GM23248 (cell line): ENCODE measurements around the gene TTC39A. TPM values are rescaled to one million over a fixed set of nuclear protein-coding genes. Genes with fewer than 3 reads are reported as not detected.

Source experiments
- DNase-seq: peaks from one replicate; pipeline ENCODE4 v3.0.0-alpha.2; 2015
- H2AFZ ChIP-seq: fragments of 200-600 bp; sonication (generic); 2 replicates; pipeline ENCODE4 v1.6.1; 2016; ENCODE audit warnings: antibody characterized with exemption
- H3F3A ChIP-seq: fragments of 200-600 bp; sonication (generic); 2 replicates; pipeline ENCODE4 v1.6.1; 2016; ENCODE audit warnings: mild to moderate bottlenecking, antibody characterized with exemption, mixed run types; ENCODE audit not compliant: insufficient read depth
- H3K27ac ChIP-seq: fragments of 200-600 bp; sonication (generic); 2 replicates; pipeline ENCODE4 v1.5.1; 2016; ENCODE audit warnings: mild to moderate bottlenecking
- H3K27me3 ChIP-seq: fragments of 200-600 bp; sonication (generic); replicated peaks from 2 replicates; pipeline ENCODE4 v1.6.1; 2016; ENCODE audit warnings: mild to moderate bottlenecking; ENCODE audit not compliant: insufficient read depth
- H3K36me3 ChIP-seq: fragments of 200-600 bp; sonication (generic); 2 replicates; pipeline ENCODE4 v1.6.1; 2016; ENCODE audit warnings: low read depth, mild to moderate bottlenecking
- H3K4me1 ChIP-seq: fragments of 200-600 bp; sonication (generic); 2 replicates; pipeline ENCODE4 v1.6.1; 2016; ENCODE audit warnings: mild to moderate bottlenecking; ENCODE audit not compliant: insufficient read depth
- H3K4me2 ChIP-seq: fragments of 200-600 bp; sonication (generic); one replicate; pipeline ENCODE4 v1.6.1; 2016; ENCODE audit warnings: mild to moderate bottlenecking; ENCODE audit not compliant: unreplicated experiment
- H3K4me3 ChIP-seq: fragments of 200-600 bp; sonication (generic); 2 replicates; pipeline ENCODE4 v1.5.1; 2016; ENCODE audit warnings: mild to moderate bottlenecking
- H3K79me2 ChIP-seq: fragments of 200-600 bp; sonication (generic); 2 replicates; pipeline ENCODE4 v1.6.1; 2016; ENCODE audit warnings: mild to moderate bottlenecking; ENCODE audit not compliant: insufficient read depth
- H3K9ac ChIP-seq: fragments of 200-600 bp; sonication (generic); 2 replicates; pipeline ENCODE4 v1.6.1; 2016; ENCODE audit warnings: mild to moderate bottlenecking
- H3K9me2 ChIP-seq: fragments of 200-600 bp; sonication (generic); 2 replicates; pipeline ENCODE4 v1.6.1; 2016; ENCODE audit warnings: mixed run types, mild to moderate bottlenecking, moderate library complexity; ENCODE audit not compliant: insufficient read depth
- H3K9me3 ChIP-seq: fragments of 200-600 bp; sonication (generic); one replicate; pipeline ENCODE4 v1.6.1; 2017; ENCODE audit warnings: low read depth
- H4K20me1 ChIP-seq: fragments of 200-600 bp; sonication (generic); 2 replicates; pipeline ENCODE4 v1.6.0; 2016; ENCODE audit not compliant: insufficient read depth
- EZH2 ChIP-seq: fragments of 200-600 bp; sonication (generic); IDR thresholded peaks from 2 replicates; pipeline ENCODE4 v1.6.1; 2018; ENCODE audit warnings: antibody characterized with exemption, mild to moderate bottlenecking; ENCODE audit not compliant: insufficient read depth, poor library complexity, severe bottlenecking
- EZH2phosphoT487 ChIP-seq: fragments of 200-600 bp; sonication (generic); IDR thresholded peaks from 2 replicates; pipeline ENCODE4 v1.6.1; 2018; ENCODE audit warnings: antibody characterized with exemption, moderate library complexity, mild to moderate bottlenecking, low read depth; ENCODE audit not compliant: insufficient read depth
- WGBS, 2 experiments: methylation state at CpG; one replicate each; pipeline ENCODE4 v1.1.6; 2015 to 2017; ENCODE audit warnings: low lambda C conversion rate in 2 of 2, low coverage in 1 of 2; ENCODE audit errors: missing lambda C conversion rate in 2 of 2; 5-methylcytosine and 5-hydroxymethylcytosine counted together
- in situ Hi-C: fragments of 300-500 bp; cut with MboI; formaldehyde crosslinking; loops from 2 replicates; pipeline ENCODE4 v1.15.0; 2020
- polyA plus RNA-seq: library from polyadenylated mRNA; unstranded; fragments of >200 nt; fragmentation: Nextera tagmentation; extraction: Ambion mirVana; gene quantifications from 2 replicates; pipeline ENCODE4 v1.2.1, GENCODE V29; 2016
- total RNA-seq: library from RNA; depleted of rRNA; stranded (reverse); fragments of >200 nt; shearing (Covaris generic); gene quantifications from 2 replicates; pipeline ENCODE4 v1.2.3, GENCODE V29; 2014

TTC39A gene
- total and polyA plus RNA-seq, 2 experiments from 2014 or later = 0.15 TPM; not detected in 1

GRCh38 chr1:51351907-51352306 is 21.5 kb upstream of the TTC39A start:
- H3K36me3 ChIP-seq = peaks cover 19% of the 10 kb centered on the region; the same call in 1 of the 2 replicates
- H3K9me2 ChIP-seq = no peaks in the 10 kb centered on the region
- no peaks in the 10 kb centered on the region for H3K4me1 ChIP-seq
- no peaks in the 10 kb centered on the region for H3K79me2 ChIP-seq
- in situ Hi-C loops = no loop called here
- no peaks in the 10 kb centered on the region for H3F3A ChIP-seq
- H2AFZ ChIP-seq = no peak overlapping the region
- H3K27ac ChIP-seq = no peak overlapping the region
- 94 to 97% methylated on average over 1 of the region's 1 CpG for WGBS, 2 experiments
- H3K9ac ChIP-seq = no peak overlapping the region
- no peak overlapping the region for H3K4me3 ChIP-seq
- TF ChIP-seq EZH2phosphoT487 = no peak
- no peak for TF ChIP-seq EZH2
- no peaks in the 10 kb centered on the region for H4K20me1 ChIP-seq
- no peak for DNase-seq
- no peaks in the 10 kb centered on the region for H3K9me3 ChIP-seq
- H3K4me2 ChIP-seq = no peak overlapping the region
- no peaks in the 10 kb centered on the region for H3K27me3 ChIP-seq

DNA sequence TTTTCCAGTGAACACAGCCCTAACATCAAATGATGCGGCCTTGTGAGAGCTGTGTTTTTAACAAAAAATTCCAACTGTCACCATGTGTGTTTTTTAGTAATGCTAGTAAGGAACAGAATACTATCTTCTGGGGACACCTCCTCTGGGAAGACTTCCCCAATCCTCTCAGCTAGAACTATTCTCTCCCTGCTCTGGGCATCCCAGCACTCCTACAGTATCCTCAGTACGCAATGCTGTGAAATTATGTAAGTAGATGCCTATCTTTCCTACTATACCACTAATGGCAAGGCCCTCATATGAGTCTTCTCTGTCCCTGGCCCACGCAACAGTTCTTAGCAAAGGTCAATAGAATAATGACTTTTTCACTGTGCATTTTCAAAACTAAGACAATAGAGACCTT is 19.5 kb upstream of the TTC39A start:
- H3K9me3 ChIP-seq = no peaks in the 10 kb centered on the region
- no peaks in the 10 kb centered on the region; the same call in 1 of the 2 replicates for H3K27me3 ChIP-seq
- no peaks in the 10 kb centered on the region for H3F3A ChIP-seq
- no peak overlapping the region for H3K27ac ChIP-seq
- H3K4me1 ChIP-seq = no peaks in the 10 kb centered on the region
- no peak overlapping the region for H3K4me3 ChIP-seq
- no peaks in the 10 kb centered on the region for H3K79me2 ChIP-seq
- H3K9me2 ChIP-seq = no peaks in the 10 kb centered on the region
- no peak for DNase-seq
- H3K36me3 ChIP-seq = peaks cover 3% of the 10 kb centered on the region; the same call in 1 of the 2 replicates
- no peak overlapping the region for H3K9ac ChIP-seq
- in situ Hi-C loops = no loop called here
- H3K4me2 ChIP-seq = no peak overlapping the region
- WGBS, 2 experiments = 98 to 99% methylated on average over 3 of the region's 3 CpGs
- TF ChIP-seq EZH2 (no peak), EZH2phosphoT487 (no peak)
- no peak overlapping the region for H2AFZ ChIP-seq
- no peaks in the 10 kb centered on the region for H4K20me1 ChIP-seq

GRCh38 chr1:51348147-51348527 is 17.8 kb upstream of the TTC39A start:
- no peaks in the 10 kb centered on the region for H3K9me3 ChIP-seq
- no peak overlapping the region for H3K9ac ChIP-seq
- TF ChIP-seq EZH2phosphoT487 (no peak), EZH2 (no peak)
- peaks cover 17% of the 10 kb centered on the region for H3K27me3 ChIP-seq
- H3K4me3 ChIP-seq = no peak overlapping the region
- no peaks in the 10 kb centered on the region for H3K4me1 ChIP-seq
- no peaks in the 10 kb centered on the region for H3K9me2 ChIP-seq
- H3K79me2 ChIP-seq = no peaks in the 10 kb centered on the region
- H3K4me2 ChIP-seq = no peak overlapping the region
- in situ Hi-C loops = no loop called here
- no peak overlapping the region for H3K27ac ChIP-seq
- H2AFZ ChIP-seq = no peak overlapping the region
- no peak for DNase-seq
- H3K36me3 ChIP-seq = no peaks in the 10 kb centered on the region
- H4K20me1 ChIP-seq = no peaks in the 10 kb centered on the region
- H3F3A ChIP-seq = no peaks in the 10 kb centered on the region

GRCh38 chr1:51347398-51348146 is 17.2 kb upstream of the TTC39A start:
- in situ Hi-C loops = no loop called here

More at GRCh38 chr1:51347398-51348146, 17.2 kb upstream of the TTC39A start:
- TF ChIP-seq EZH2 = no peak
- no peak for TF ChIP-seq EZH2phosphoT487
- Histone ChIP-seq H3K9me3 (no peaks in the 10 kb centered on the region), H3F3A (no peaks in the 10 kb centered on the region), H3K4me2 (no peak overlapping the region), H3K4me3 (no peak overlapping the region), H3K9me2 (no peaks in the 10 kb centered on the region), H3K9ac (no peak overlapping the region), H3K79me2 (no peaks in the 10 kb centered on the region), H3K27me3 (peaks cover 17% of the 10 kb centered on the region), H4K20me1 (no peaks in the 10 kb centered on the region), H3K27ac (no peak overlapping the region), H3K4me1 (no peaks in the 10 kb centered on the region), H3K36me3 (no peaks in the 10 kb centered on the region), H2AFZ (no peak overlapping the region)
- 92 to 93% methylated on average over 6 of the region's 6 CpGs for WGBS, 2 experiments
- no peak for DNase-seq
